Activated CD8-positive, alpha-beta memory T cell treated with anti-CD3 and anti-CD28 coated beads, Interleukin-2, amount 50 U/mL, for 24 hours (primary cell): ENCODE data around the gene CNPY1.

Experiments used
- DNase-seq: peaks from one replicate; pipeline ENCODE4 v3.0.0-alpha.2; 2020; ENCODE audit errors: extremely low read depth

Gene CNPY1

DNA sequence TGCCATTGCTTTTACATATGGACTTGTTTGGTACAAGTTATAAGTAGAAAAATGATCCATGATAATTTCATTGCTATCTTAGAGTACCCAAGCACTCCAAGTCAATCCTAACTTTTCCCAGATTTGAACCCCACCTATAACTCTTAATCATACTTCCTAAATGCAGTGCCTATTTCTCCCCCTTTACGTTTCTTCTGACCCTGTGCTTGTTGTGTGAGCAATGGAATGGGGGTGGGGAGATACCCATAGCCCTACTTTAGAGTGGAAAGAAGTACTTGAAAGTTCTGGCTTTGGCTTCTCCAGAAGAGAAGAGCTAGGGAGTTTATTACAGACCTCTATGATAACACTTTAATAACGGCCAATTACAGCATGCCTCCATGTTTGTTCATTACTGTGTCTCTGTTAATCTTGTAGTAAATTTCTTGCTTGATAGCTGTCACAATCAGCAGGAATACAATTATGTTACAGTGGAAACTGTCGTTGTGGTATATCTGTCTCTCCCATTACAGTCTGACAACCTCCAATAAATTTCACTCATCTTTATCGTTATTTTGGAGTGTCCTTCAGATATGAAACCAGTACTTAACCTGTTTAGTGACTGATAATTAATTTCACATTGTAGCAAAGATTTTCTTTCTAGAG, 34.0 kb downstream of the CNPY1 start:
- DNase-seq: no peak

DNA sequence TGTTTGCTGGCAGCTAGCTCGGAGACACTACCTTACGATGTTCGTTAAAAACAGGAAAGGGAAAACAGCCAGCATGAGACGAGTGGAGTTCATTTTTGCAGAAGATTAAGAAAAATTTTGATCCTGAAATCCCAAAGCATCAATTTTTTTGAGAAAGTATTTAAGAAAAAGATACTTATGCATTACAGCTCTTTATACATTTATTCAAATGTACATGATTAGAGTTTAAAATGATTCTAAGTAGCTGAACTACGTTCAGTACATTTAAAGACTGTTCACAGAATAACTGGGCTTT, 34.7 kb downstream of the CNPY1 start:
- DNase-seq: no peak

DNA sequence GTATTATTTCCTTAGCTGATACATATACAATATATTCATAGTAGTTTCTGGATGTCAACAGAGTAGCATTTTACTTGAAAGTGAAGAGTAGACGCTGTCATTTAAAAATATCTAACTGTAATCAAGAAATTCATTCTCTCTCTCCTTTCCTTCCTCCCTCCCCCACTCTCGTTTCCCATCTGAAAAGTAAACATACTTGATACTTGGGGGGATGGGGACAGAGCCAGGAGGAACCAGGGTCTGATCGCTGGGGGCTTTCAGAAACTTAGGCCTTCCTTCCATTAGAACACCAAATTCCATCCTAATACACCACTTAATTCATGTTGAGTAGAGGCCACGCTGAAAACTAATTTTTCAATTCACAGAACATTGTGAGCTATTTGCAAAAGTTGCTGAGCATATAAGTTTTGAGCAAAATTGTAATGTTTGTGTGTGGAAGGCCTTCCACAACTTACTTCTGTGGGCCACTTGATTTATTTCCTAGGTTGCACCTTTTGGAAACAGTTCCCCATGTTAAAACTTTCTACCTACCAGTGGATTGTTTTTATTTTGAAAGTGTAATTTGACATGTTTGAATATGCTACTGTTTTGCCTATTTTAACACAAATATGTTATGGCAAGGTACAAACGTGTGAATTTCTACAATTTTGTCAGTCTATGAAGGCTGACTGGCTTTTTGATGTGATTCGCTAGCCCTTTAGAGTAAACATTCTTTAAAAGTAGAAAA, 35.2 kb downstream of the CNPY1 start:
- DNase-seq: no peak

DNA sequence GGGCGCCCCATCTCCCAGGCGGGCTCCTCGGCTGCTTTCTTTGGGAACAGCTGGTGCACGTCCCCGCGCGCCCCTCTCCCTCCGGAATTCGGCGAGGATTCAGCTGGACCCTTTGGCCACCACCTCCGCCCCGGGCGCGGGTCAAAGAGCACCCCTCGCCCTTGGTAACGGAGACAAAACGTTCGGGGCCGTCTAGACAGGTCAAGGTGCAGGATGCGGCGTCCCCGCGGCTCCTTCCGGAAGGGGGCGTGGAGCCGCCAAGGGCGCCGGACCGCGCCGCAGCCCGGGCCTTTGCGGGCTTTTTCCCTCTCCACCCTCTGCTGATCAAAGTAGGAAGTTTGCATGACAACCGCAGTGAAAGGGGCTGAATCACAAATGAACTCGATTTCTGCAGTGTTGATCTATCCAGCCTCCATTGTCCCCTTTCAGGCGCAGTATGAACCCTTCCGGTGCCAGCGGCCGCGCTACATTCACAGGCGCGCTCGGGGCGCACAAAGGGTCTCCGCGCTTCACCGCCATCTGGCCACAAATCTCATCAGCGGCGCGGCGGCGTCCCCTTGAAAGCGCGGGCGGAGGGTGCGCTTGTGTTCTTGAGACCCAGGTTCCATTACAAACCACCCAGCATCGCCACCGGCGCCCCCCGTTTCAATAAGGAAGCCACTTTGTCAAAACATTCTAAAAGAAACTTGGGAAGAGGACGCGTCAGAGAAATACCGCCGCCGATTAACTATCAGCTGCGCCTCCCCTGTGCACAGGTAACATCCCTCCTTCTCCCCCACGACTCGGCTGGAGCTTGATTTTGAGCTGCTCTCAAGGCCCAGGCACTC, 36.4 kb downstream of the CNPY1 start:
- no peak for DNase-seq

DNA sequence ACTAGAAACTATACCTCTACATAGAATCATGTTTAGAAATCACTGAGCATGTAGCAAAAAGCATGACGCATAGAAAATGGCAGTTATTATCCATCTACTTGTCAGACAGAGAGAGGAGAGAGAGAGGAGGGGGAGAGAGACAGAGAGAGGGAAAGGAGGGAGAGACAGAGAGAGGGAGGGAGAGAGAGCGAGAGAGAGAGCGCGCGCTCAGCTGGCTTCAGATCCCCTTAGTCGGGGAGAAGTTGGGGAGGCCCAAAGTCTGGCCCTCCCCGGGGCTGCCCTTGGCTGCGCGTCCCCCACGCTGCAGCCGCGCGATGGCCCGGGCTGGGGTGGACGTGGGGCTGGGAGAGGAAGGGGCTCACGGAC, 37.0 kb downstream of the CNPY1 start:
- DNase-seq: no peak

DNA sequence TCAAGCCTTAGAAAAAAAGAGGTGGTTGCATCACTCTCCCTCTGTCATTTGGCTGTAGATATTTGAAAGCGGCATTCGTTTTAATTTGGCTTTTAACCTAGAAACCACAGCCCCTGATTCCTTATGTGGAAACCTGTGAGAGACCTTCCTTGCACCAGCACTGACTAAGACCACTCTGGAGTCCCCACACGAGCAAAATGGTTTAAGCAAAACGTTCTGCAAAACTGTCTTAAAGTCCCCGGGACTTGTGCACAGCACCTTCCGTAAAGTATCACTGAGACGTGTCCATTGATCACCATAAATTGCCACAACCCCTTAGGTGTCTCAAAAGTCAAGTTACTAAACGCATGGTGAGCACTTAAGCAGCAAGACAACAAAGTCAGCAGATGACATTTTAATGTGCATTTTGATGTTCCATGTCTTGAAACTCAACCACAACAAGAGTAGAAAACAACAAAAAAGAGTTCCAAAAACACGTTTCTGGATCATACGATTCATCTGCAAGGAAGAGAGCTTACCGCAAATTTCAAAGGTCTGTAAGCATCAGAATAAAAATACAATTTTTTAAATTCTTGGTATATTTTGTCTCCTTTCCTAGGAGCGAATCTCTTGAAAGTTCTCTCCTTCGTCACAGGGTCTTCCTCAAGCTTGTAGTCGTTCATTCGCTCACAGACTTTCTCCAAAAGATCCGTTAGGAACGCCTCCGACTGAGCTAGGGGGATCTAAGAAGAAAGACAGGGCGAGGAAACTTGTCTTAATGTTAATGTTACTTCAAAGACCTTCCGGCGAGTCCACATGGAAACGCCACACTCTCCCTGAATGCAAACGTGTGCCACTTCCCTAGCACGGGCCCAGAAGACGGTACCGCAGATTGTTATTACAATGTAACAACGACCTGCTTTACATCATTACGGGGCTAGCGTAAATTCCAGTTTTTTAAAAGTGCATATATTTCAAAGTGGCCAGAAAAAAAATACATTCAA, 37.7 kb downstream of the CNPY1 start:
- no peak for DNase-seq

DNA sequence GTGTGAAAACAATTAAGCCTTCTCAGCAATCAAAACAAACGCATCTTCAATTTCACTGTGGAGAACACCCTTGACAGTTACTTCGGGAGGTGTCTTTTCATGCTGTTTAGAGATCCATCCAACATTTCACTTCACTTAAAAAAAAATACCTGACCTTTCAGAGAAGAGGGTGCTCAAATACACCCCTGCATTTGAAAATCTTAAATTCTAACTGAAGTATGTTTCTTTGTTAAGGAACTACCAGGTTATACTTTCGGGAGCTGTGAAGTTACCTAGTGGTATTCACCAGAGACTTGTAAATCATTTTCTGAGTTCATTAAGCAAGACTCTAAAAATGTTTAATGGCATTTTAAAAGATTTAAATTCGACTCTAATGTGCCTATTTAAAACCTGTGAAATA, 38.8 kb downstream of the CNPY1 start:
- DNase-seq: no peak

DNA sequence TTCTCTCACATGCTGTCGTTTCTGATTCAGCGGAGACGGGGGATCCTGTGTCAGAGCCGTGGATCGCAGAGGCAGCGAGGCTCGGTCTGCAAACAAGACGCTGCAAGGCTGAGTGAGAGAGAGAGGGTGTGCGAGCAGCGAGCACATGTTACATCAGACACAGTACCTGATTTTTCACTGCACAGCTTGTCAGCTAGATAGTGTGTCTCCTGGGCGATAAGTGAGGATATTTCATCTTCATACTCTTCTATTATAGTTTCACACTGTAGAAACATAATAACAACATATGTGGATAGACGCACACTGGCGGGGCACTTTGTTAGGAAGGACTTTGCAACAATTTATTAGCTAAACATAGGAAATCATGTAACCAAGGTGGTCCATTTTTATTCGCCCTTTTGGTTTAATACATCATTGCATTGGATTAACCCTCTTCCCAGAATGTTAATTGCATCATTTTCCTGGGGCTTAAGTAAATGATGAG, 39.5 kb downstream of the CNPY1 start:
- no peak for DNase-seq

DNA sequence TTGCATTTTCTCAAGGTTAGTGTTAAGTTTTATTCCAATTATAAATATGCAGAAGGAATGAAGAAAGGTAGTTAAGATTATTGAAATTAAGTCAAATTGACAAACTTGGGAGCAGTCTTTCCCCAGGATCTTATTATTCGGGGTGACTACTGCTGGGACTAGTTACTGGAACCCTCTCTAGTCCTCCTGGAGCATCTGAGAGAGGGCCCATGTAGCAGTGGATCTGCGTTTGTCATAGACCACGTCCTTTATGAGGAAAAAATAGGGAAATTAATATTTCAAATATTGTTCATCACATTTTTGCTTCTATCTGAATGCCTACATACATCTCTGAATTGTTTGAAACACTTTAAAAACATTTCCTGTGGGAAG, 41.0 kb downstream of the CNPY1 start:
- DNase-seq: no peak

DNA sequence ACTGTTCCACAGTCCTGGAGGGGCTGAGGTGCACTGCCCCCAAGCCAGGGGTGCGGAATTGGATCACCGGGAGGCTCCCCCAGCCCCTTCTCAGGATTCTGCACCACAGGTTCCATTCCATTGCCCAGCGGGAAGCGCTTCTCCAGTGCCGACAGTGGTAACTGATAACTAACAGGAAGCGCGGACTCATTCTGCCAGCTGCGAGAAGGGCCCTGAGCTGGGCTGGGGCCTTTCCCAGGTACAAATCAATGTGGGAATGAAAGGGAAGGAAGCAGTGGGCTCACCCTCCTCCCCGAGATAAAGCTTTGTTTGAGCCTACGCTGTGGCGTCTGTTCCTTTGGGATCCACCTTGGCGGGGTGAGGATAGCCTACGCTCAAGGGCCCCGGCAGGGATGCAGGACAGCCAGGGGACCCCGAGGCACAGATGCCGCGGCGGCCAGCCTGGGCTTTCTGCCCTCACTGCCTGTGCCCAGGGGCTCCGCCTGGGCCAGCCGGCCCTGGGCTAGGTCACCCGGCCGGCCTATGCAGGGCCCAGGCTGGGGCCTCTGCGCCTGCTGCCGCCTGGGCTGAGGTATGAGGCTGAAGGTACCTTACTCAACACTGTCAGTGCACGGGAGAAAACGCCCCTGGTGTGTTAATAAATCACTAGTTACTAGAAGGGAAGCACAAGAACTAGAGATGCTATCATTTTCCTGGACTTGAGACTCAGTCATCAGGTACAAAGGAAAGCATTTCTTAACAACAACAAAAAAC, 49.0 kb downstream of the CNPY1 start:
- no peak for DNase-seq

DNA sequence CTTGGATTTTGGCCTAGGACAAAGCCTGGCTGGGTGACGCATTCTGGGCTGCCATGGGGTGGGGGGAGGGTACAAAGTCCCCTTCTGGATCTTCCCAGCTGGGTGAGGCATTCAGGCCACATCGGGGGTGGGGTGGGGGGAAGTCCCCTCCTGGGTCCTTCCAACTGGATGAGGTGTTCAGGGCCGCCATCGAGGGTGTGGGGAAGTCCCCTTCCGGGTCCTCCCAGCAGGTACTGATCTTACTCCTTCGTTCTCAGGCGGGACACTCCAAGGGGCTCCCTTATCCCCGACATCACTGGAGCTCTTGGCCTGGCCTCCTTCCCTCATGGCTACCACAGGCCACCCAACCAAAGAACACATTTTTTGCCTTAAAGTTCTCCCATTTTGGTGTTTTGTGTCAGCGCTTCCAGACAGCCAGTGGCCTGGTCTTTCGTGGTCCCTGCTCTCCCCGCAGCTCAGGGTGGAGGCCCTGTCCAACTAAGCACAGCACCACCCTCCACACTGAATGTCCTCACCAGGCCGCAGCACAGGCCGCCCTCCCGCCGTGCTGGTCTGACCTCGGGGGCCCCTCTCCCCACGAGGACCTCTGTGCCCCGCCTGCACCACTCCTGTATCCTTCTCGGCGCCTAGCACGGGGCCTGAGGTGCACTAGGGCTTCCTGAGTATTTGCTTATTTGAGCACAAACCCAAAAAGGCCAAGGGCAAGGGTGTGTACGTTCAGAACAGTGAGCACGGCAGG, 49.9 kb downstream of the CNPY1 start:
- no peak for DNase-seq

DNA sequence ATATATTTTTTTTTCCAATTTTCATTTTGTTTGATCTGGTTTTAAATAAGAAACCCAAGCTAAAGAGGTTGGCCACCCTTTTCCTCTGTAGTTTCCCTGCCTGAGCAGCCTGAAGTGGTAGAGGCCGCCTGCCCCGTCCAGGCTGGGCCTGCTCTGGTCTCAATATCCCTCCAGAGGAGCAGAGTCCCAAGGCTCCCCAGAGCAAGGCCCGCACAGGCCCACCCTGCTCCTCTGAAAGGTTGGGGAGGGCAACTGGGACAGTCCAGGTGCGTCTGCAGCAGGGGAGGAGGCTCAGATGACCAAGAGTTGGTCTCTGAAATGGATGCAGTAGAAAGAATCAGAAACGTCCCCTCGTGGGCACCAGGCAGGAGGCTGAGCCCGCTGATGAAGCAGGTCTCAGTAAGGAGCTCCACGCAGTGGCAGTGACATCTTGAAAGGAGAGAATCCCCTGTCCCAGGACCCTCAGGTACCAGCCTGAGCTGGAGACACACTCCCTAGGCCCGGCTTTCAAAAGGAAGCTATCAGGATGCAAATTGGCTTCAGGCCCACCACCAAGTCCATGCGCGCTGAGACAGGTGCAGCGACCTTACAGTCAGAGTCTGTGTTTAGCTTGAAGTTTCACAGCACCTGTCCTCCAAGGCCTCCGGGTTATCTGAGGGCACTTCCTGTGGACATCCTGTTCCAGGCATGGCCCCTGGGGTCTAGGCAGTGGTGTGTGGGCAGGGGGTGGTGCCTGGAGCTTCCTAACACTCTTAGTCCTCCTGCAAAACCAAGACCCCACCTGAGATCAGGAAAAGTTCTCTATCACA, 50.7 kb downstream of the CNPY1 start:
- no peak for DNase-seq

DNA sequence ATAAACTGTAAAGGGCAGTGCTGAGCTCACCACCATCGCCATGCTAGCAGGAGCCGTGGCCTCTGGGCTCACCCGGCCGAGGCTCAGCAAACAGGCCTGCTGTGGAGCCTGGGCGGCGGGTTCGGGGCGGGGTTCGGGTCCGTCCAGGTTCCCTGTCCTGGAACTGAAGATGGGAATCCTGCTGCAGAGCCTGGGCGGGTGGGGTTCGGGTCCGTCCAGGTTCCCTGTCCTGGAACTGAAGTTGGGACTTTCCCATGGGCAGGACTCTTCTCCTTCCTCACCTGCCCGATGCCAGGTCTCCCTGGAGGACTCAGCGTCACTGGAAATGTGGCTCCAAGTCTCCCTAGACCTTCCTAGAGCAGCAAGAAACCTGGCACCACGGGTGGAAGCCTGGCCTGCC, 51.8 kb downstream of the CNPY1 start:
- DNase-seq: no peak

DNA sequence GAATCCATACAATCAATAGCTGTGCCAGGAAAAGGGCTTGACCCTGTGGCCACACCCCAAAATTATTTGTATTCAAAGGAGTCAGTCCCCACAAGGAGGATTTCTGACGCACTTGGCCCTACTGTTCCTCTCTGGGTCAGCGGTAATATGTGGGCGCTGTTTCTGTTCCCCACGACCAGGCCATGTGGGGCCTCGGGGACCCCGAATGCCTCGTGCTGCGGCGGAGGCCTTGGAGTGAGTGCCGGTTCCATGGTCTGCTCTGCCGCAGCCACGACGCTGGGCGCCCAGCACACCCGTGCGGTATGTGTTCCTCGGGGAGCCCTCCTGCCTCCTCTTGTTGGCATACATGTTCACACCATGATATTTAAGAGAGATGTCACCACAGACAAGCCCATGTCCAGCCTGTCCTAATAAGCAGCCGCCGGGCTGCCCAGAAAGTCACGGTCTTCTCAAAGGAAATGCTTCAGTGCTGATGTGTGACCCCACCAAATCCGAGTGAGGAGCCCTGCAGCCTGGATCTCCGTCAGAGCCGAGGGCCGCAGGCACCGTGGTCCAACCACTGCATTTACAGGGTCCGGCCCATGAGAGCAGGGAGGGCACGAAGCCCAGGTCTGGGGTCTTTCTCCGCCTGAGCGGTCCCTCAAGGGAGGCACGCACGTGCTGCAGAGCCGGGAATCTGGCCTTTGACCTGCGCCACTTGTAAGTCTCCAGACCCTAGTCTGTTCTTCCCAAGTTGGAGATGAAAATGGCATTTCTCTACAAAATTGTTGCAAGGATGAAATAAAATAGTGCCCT, 52.4 kb downstream of the CNPY1 start:
- DNase-seq: no peak

DNA sequence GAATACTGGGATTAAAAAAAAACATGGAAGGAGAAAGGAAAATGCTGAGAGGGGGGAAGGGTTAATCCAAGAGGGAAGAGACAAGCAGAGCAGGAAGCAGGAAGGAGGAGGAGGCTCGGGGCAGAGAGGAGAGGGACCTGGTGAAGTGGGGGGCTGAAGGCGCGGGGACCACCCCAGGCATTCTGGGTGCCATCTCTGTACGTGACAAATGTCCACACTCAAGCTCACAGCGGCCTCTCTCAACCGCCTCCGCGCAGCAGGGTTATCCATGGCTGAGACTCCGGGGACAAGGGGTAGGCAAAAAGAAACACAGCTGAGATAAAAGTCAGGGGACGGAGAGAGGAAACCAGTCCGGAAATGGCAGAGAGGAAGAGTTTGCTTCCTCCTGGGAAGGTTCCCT, 54.5 kb downstream of the CNPY1 start:
- no peak for DNase-seq

DNA sequence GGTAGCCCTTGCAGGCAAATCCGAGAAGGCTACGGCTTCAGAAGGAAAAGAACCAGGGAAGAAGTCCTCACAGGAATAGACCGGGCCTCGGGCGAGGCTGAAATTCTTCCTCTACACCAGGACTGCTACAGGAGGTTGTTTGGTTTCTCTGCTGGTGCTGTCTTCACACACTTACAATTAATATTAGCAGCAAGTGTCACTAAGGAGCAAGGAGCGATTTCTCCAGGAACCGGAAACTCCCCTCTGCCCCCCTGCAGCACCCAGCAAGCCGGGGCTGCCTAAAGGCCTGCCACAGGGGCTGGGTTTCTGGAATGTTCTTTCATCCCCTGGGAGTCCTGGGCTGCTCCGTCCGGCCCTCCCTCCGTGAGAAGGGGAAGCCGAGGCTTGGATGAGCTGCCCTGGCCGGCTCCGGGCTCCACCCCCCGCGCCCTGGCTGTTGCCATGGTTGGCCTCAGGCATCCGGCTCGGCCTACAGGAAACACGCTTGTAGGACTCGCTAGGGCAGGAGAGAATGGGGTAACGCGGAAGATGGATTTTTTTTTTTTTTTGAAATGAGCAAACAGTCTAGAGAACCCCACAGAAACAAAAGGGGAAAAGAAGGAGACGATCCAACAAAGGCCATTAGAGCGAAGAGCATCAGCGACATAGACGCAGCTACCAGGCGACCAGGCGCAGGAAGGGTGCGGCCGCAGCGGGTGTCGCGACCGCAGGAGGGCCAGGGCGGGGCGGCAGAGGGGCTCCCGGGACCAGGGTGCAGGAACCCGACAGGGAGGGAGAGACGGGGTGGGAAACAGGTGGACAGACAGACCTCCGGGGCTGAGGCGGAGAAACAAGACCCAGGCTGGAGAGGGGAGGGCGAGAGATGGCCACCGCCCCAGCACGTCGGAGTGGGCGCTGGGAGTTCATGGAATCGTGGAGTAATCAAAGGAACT, 55.4 kb downstream of the CNPY1 start:
- DNase-seq: no peak

DNA sequence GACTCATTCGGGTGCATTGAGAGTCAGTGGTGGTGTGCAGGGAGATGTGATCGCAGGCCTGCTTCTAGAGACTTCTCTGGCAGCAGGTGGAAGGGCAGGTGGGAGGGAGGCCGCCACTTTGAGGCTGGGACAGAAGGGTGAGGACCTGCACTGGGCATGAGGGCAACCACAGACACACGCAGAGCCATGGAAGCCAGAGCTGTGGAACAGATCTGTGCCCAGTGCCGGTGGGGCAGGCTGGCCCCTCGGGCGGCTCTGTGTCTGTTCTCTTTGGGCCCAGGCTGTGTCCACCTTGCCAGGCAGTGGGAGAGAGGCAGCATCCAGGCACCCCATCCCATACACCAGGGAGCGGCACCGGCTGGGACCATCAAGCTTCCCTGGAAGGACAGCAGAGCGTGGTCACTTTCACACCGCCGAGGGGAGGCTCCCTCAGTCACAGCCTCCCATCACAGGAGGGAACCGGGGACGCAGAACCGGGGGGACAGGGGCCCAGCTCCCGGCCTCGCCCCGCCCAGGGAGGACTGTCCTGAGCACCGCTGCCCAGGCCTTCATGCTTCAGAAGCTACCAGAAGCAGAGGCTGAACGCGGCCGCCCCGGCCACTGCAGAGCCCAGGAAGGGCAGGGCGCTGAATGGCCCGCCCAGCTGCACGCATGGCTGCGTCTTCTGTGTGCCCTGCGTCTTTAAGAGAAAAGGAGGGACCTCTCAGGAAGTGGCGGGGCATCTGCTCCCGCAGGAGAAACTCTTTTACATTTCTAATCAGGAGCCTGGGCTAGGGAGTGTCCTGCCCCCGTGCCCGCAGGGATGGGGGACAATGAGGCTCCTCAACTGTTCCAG, 56.3 kb downstream of the CNPY1 start:
- no peak for DNase-seq
